HCT116 (cell line): ENCODE data around the gene DPH1. TPM values are rescaled to one million over a fixed set of nuclear protein-coding genes. Genes with fewer than 3 reads are reported as not detected.

Source experiments
- ATAC-seq: fragments of 200-7000 bp; cut with Tn5 transposase; 2 replicates; pipeline ENCODE4 v1.9.1; 2020; ENCODE audit warnings: mild to moderate bottlenecking, moderate library complexity
- BruUV-seq: library from RNA; stranded (reverse); fragments of 400-500 nt; replicated peaks from 2 replicates; lab custom pipeline; 2021; lab: Mats Ljungman, UMichigan
- CTCF ChIA-PET: fragments of 300-600 bp; sonication (Branson Sonifier 250); formaldehyde crosslinking; loops from one replicate; lab custom pipeline; 2021; ENCODE audit warnings: antibody characterized with exemption; lab: Charles Lee
- POLR2A ChIA-PET: fragments of 300-600, 350-600 bp; sonication (Branson Sonifier 250); formaldehyde crosslinking; loops from one replicate; lab custom pipeline; 2021; ENCODE audit warnings: antibody characterized with exemption; lab: Charles Lee
- RAD21 ChIA-PET, 2 experiments: fragments of 300-600 bp; sonication (Branson Sonifier 250); formaldehyde crosslinking; loops; one replicate each; lab custom pipeline; 2023; ENCODE audit warnings: low total read pairs in 2 of 2; ENCODE audit not compliant: uncharacterized antibody in 2 of 2, unreplicated experiment in 2 of 2, low non-redundant PET in 1 of 2; lab: Charles Lee
- DNase-seq: peaks from one replicate; pipeline ENCODE4 v3.0.0-alpha.2; 2010; ENCODE audit warnings: low read depth, low spot score
- H2AFZ ChIP-seq: fragments of 200-600 bp; shearing (Covaris generic), sonication (generic); 2 replicates; pipeline ENCODE4 v1.6.1; 2017; ENCODE audit warnings: low read depth, mixed run types, mixed read lengths, antibody characterized with exemption, low read length; ENCODE audit not compliant: poor library complexity, severe bottlenecking
- H3K27ac ChIP-seq: 2 replicates; pipeline ENCODE4 v1.5.1; 2012; ENCODE audit warnings: low read depth, low read length
- H3K27me3 ChIP-seq: fragments of 200-600 bp; sonication (generic); 2 replicates; pipeline ENCODE4 v1.6.1; 2016; ENCODE audit warnings: mixed run types, low read length, mixed read lengths; ENCODE audit not compliant: insufficient read depth
- H3K36me3 ChIP-seq, 2 experiments: fragments of 200-500 bp in 1 of 2; fragments of 200-600 bp in 1 of 2; sonication (Bioruptor generic) in 1 of 2; sonication (generic) in 1 of 2; 2 replicates each; pipeline versions ENCODE4 v1.5.1 to v1.6.1; 2014 to 2016; ENCODE audit warnings: low read length in 2 of 2, inconsistent platforms in 1 of 2, mixed read lengths in 1 of 2, mixed run types in 1 of 2; ENCODE audit not compliant: insufficient read depth in 2 of 2, control insufficient read depth in 1 of 2
- H3K4me1 ChIP-seq, 2 experiments: fragments of 200-600 bp in 1 of 2; sonication (generic) in 1 of 2; 2 replicates each; pipeline versions ENCODE4 v1.5.1 to v1.6.1; 2012 to 2017; ENCODE audit warnings: low read length in 2 of 2, inconsistent platforms in 1 of 2, mild to moderate bottlenecking in 1 of 2, mixed read lengths in 1 of 2, mixed run types in 1 of 2, moderate library complexity in 1 of 2; ENCODE audit not compliant: insufficient read depth in 2 of 2, control insufficient read depth in 1 of 2
- H3K4me2 ChIP-seq: fragments of 200-600 bp; sonication (generic); 2 replicates; pipeline ENCODE4 v1.6.1; 2017; ENCODE audit warnings: mixed run types, low read length, mixed read lengths
- H3K4me3 ChIP-seq, 2 experiments: fragments of 200-600 bp in 1 of 2; sonication (generic) in 1 of 2; replicated peaks in 1 of 2; 2 replicates each; pipeline ENCODE4 v1.5.1; 2011 to 2016; ENCODE audit warnings: low read length in 2 of 2, control low read depth in 1 of 2, low read depth in 1 of 2, mild to moderate bottlenecking in 1 of 2, mixed read lengths in 1 of 2, mixed run types in 1 of 2
- H3K79me2 ChIP-seq: fragments of 200-600 bp; sonication (generic); 2 replicates; pipeline ENCODE4 v1.6.1; 2017; ENCODE audit warnings: mild to moderate bottlenecking, mixed run types, low read length, moderate library complexity, mixed read lengths; ENCODE audit not compliant: insufficient read depth
- H3K9ac ChIP-seq: fragments of 200-600 bp; sonication (generic); 2 replicates; pipeline ENCODE4 v1.6.1; 2016; ENCODE audit warnings: low read length, mixed read lengths
- H3K9me2 ChIP-seq: fragments of 200-600 bp; sonication (generic), shearing (Covaris generic); 2 replicates; pipeline ENCODE4 v1.6.1; 2017; ENCODE audit warnings: mixed run types, mild to moderate bottlenecking, moderate library complexity; ENCODE audit not compliant: insufficient read depth
- H3K9me3 ChIP-seq, 2 experiments: fragments of 200-500 bp in 1 of 2; fragments of 200-600 bp in 1 of 2; sonication (Bioruptor generic) in 1 of 2; sonication (generic) in 1 of 2; 2 replicates each; pipeline ENCODE4 v1.6.1; 2014 to 2017; ENCODE audit warnings: low read length in 2 of 2, mixed read lengths in 2 of 2, inconsistent platforms in 1 of 2, low read depth in 1 of 2, mild to moderate bottlenecking in 1 of 2, mixed run types in 1 of 2, moderate library complexity in 1 of 2; ENCODE audit not compliant: control insufficient read depth in 1 of 2, insufficient read depth in 1 of 2
- H4K20me1 ChIP-seq: fragments of 200-600 bp; sonication (generic), shearing (Covaris generic); 2 replicates; pipeline ENCODE4 v1.6.1; 2017; ENCODE audit warnings: mixed run types, mild to moderate bottlenecking, moderate library complexity; ENCODE audit not compliant: insufficient read depth
- ATF3 ChIP-seq: IDR thresholded peaks from 2 replicates; pipeline ENCODE4 v1.6.1; 2012
- CEBPB ChIP-seq: IDR thresholded peaks from 2 replicates; pipeline ENCODE4 v1.6.1; 2012; ENCODE audit warnings: low read depth
- CTCF ChIP-seq, 3 experiments: fragments of 200-600 bp in 1 of 3; sonication (generic) in 1 of 3; IDR thresholded peaks in 2 of 3; conservative IDR thresholded peaks in 1 of 3; 2 replicates each; pipeline ENCODE4 v1.5.1; 2012 to 2017; ENCODE audit warnings: low read depth in 2 of 3, low read length in 2 of 3, antibody characterized with exemption in 1 of 3, borderline replicate concordance in 1 of 3, control low read depth in 1 of 3, mild to moderate bottlenecking in 1 of 3, mixed read lengths in 1 of 3, mixed run types in 1 of 3, moderate library complexity in 1 of 3; ENCODE audit not compliant: insufficient read depth in 1 of 3
- ELF1 ChIP-seq: IDR thresholded peaks from 2 replicates; pipeline ENCODE4 v1.6.1; 2012; ENCODE audit warnings: low read depth, borderline replicate concordance
- EZH2 ChIP-seq: fragments of 200-600 bp; sonication (generic); IDR thresholded peaks from 2 replicates; pipeline ENCODE4 v1.6.1; 2017; ENCODE audit warnings: antibody characterized with exemption, mixed run types
- EZH2phosphoT487 ChIP-seq: fragments of 200-600 bp; IDR thresholded peaks from 2 replicates; pipeline ENCODE4 v1.6.1; 2018; ENCODE audit warnings: antibody characterized with exemption, borderline replicate concordance
- FOSL1 ChIP-seq: IDR thresholded peaks from 2 replicates; pipeline ENCODE4 v1.6.1; 2012; ENCODE audit warnings: low read depth
- JUND ChIP-seq: IDR thresholded peaks from 2 replicates; pipeline ENCODE4 v1.6.1; 2012
- MAX ChIP-seq: IDR thresholded peaks from 2 replicates; pipeline ENCODE4 v1.6.1; 2012
- POLR2A ChIP-seq: IDR thresholded peaks from 2 replicates; pipeline ENCODE4 v1.7.0; 2011; ENCODE audit warnings: borderline replicate concordance; ENCODE audit not compliant: insufficient read depth, insufficient read length; ENCODE audit errors: extremely low read depth
- RAD21 ChIP-seq: IDR thresholded peaks from 2 replicates; pipeline ENCODE4 v1.6.1; 2012; ENCODE audit warnings: low read depth, mild to moderate bottlenecking
- REST ChIP-seq: IDR thresholded peaks from 2 replicates; pipeline ENCODE4 v1.6.1; 2012; ENCODE audit warnings: low read depth
- SP1 ChIP-seq: IDR thresholded peaks from 2 replicates; pipeline ENCODE4 v1.6.1; 2012; ENCODE audit warnings: low read depth
- SRF ChIP-seq: IDR thresholded peaks from 2 replicates; pipeline ENCODE4 v1.6.1; 2012; ENCODE audit warnings: low read depth
- TCF7L2 ChIP-seq: IDR thresholded peaks from 2 replicates; pipeline ENCODE4 v1.7.0; 2011; ENCODE audit warnings: borderline replicate concordance, inconsistent platforms; ENCODE audit not compliant: insufficient read depth, insufficient read length; ENCODE audit errors: extremely low read depth
- YY1 ChIP-seq: IDR thresholded peaks from 2 replicates; pipeline ENCODE4 v1.6.1; 2011; ENCODE audit warnings: low read length, low read depth, moderate library complexity, mild to moderate bottlenecking; ENCODE audit not compliant: insufficient replicate concordance; ENCODE audit errors: extremely low read depth
- ZBTB33 ChIP-seq: IDR thresholded peaks from 2 replicates; pipeline ENCODE4 v1.6.1; 2011; ENCODE audit warnings: mild to moderate bottlenecking, low read length, moderate library complexity; ENCODE audit not compliant: insufficient replicate concordance; ENCODE audit errors: extremely low read depth
- intact Hi-C: fragments of 100-400 bp; cut with micrococcal nuclease; formaldehyde crosslinking; loops from 2 replicates; pipeline ENCODE4 v1.10.0; 2022
- total RNA-seq: library from RNA; stranded (reverse); gene quantifications from one replicate; pipeline ENCODE4 v1.2.1, GENCODE V29; 2021; ENCODE audit not compliant: unreplicated experiment

Gene DPH1
- total RNA-seq, 1 experiment from 2014 or later = 47.2 TPM

GRCh38 chr17:2028234-2028614 is 1.7 kb upstream of the DPH1 start:
- Histone ChIP-seq H3K9ac (no peak overlapping the region), H3K36me3 (no peaks in the 10 kb centered on the region), H3K9me3 (no peaks in the 10 kb centered on the region), H3K27ac (no peak overlapping the region), H3K4me3 (no peak overlapping the region), H3K4me1 (peaks cover 18 to 37% of the 10 kb centered on the region in 2 experiments; a peak in 3 of 4 replicates), H2AFZ (no peak overlapping the region), H3K4me2 (no peak overlapping the region), H4K20me1 (no peaks in the 10 kb centered on the region), H3K9me2 (no peaks in the 10 kb centered on the region), H3K27me3 (no peaks in the 10 kb centered on the region), H3K79me2 (peaks cover 9% of the 10 kb centered on the region; the same call in 1 of the 2 replicates)
- DNase-seq (no peak), ATAC-seq (no peak)
- TF ChIP-seq REST = no peak
- no peak for TF ChIP-seq FOSL1
- no peak for TF ChIP-seq EZH2phosphoT487
- no peak for TF ChIP-seq RAD21
- TF ChIP-seq CTCF (IDR thresholded peaks at IDR 0.05 in 2 of 3, conservative IDR thresholded peaks at IDR 0.05 in 1 of 3; ENCODE audit: borderline replicate concordance in 1 of 3, insufficient read depth in 1 of 3, low read depth in 2 of 3, low read length in 2 of 3) = no peak
- TF ChIP-seq POLR2A = no peak
- TF ChIP-seq MAX = no peak
- TF ChIP-seq JUND = no peak
- TF ChIP-seq SRF = no peak
- no peak for TF ChIP-seq EZH2
- no peak for TF ChIP-seq ELF1
- no peak for TF ChIP-seq YY1
- no peak for TF ChIP-seq ZBTB33
- TF ChIP-seq ATF3 = no peak
- no peak for TF ChIP-seq CEBPB
- TF ChIP-seq TCF7L2 = no peak
- TF ChIP-seq SP1 = no peak
- POLR2A ChIA-PET = no interaction called here
- intact Hi-C loops = no loop called here
- no TSS peak for BruUV-seq
- CTCF ChIA-PET = interaction anchor here (1.4 kb wide), 1 partner anchor 119 kb away, joined by 3 read pairs; no protein-coding TSS in a partner anchor
- RAD21 ChIA-PET = no interaction called here
